DOHH2 (cell line): ENCODE data around the gene IGF1R.
A peak's percentile ranks its signal among the peaks of the same experiment; 100 is the strongest.

ENCODE experiments used
- H3F3A ChIP-seq: fragments of 200-600 bp; sonication (generic), shearing (Covaris generic); 2 replicates; pipeline ENCODE4 v1.6.0; 2016; ENCODE audit warnings: antibody characterized with exemption, mild to moderate bottlenecking; ENCODE audit not compliant: control insufficient read depth, insufficient read depth
- H3K27ac ChIP-seq: fragments of 200-600 bp; sonication (generic); 2 replicates; pipeline ENCODE4 v1.5.1; 2014; ENCODE audit warnings: low read depth, mild to moderate bottlenecking, low read length, moderate library complexity
- H3K27me3 ChIP-seq: fragments of 200-600 bp; sonication (generic); 2 replicates; pipeline ENCODE4 v1.6.1; 2014; ENCODE audit warnings: mild to moderate bottlenecking, low read length, mixed read lengths; ENCODE audit not compliant: control insufficient read depth
- H3K36me3 ChIP-seq: fragments of 200-600 bp; sonication (generic); 2 replicates; pipeline ENCODE4 v1.6.1; 2014; ENCODE audit warnings: mild to moderate bottlenecking, low read length, moderate library complexity, mixed read lengths; ENCODE audit not compliant: control insufficient read depth
- H3K4me1 ChIP-seq: fragments of 200-600 bp; sonication (generic); 2 replicates; pipeline ENCODE4 v1.6.1; 2014; ENCODE audit warnings: mild to moderate bottlenecking, low read length, mixed read lengths; ENCODE audit not compliant: control insufficient read depth
- H3K4me2 ChIP-seq: fragments of 200-600 bp; sonication (generic); 2 replicates; pipeline ENCODE4 v1.6.0; 2014; ENCODE audit warnings: mild to moderate bottlenecking, low read length, moderate library complexity
- H3K4me3 ChIP-seq: fragments of 200-600 bp; sonication (generic); 2 replicates; pipeline ENCODE4 v1.5.1; 2014; ENCODE audit warnings: mild to moderate bottlenecking, low read length, mixed read lengths
- H3K79me2 ChIP-seq: fragments of 200-600 bp; sonication (generic); 2 replicates; pipeline ENCODE4 v1.6.1; 2014; ENCODE audit warnings: mild to moderate bottlenecking, low read length, mixed read lengths; ENCODE audit not compliant: control insufficient read depth
- H3K9me2 ChIP-seq: fragments of 200-600 bp; sonication (generic); replicated peaks from 2 replicates; pipeline ENCODE4 v1.6.1; 2014; ENCODE audit warnings: mild to moderate bottlenecking, low read length, mixed read lengths; ENCODE audit not compliant: control insufficient read depth
- H3K9me3 ChIP-seq: fragments of 200-600 bp; sonication (generic); 2 replicates; pipeline ENCODE4 v1.6.1; 2014; ENCODE audit warnings: antibody characterized with exemption, low read length, mixed read lengths; ENCODE audit not compliant: control insufficient read depth, insufficient read depth
- H4K20me1 ChIP-seq: fragments of 200-600 bp; sonication (generic); 2 replicates; pipeline ENCODE4 v1.6.0; 2014; ENCODE audit warnings: low read depth, mild to moderate bottlenecking, antibody characterized with exemption, low read length, moderate library complexity; ENCODE audit not compliant: control insufficient read depth, insufficient read depth
- EZH2phosphoT487 ChIP-seq: fragments of 200-600 bp; sonication (generic); IDR thresholded peaks from 2 replicates; pipeline ENCODE4 v1.6.1; 2017; ENCODE audit warnings: borderline replicate concordance, mild to moderate bottlenecking, antibody characterized with exemption, low read length, moderate library complexity, mixed read lengths
- TF ChIP-seq, protein P1 (sequence below): fragments of 200-600 bp; sonication (generic); IDR thresholded peaks from one replicate; pipeline ENCODE4 v1.5.1; 2014; ENCODE audit warnings: antibody characterized with exemption, mild to moderate bottlenecking, low read depth, low read length; ENCODE audit not compliant: poor library complexity, severe bottlenecking

The IGF1R gene

DNA sequence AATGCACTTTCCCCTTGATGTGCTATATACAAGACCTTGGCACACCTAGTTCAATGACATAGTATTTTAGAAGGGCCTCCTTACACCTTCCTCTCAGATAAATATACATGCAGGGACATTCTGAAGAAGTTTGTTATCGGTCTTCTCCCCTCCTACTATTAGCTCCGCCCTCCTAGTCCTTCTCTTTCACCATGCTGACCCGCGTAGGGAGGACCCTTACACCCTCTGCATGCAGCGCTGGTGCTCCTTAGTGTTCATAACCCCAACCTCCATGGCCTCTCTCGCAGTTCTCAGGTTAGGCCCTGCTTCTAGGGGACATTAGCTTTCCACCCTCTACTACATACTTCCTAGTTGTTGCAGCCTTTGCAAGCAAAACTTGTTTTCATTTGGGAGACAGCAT, 212.8 kb downstream of the IGF1R start:
- Histone ChIP-seq H4K20me1 (peaks cover 4% of the 10 kb centered on the region), H3K4me2 (no peak overlapping the region), H3F3A (peaks cover 6% of the 10 kb centered on the region; the same call in 1 of the 2 replicates), H3K9me2 (no peaks in the 10 kb centered on the region), H3K27ac (no peak overlapping the region), H3K4me1 (peaks cover 19% of the 10 kb centered on the region), H3K9me3 (no peaks in the 10 kb centered on the region), H3K27me3 (peaks cover 2% of the 10 kb centered on the region; the same call in 1 of the 2 replicates), H3K36me3 (no peaks in the 10 kb centered on the region), H3K4me3 (no peak overlapping the region), H3K79me2 (no peaks in the 10 kb centered on the region; the same call in 1 of the 2 replicates)
- TF ChIP-seq, protein P1, sequence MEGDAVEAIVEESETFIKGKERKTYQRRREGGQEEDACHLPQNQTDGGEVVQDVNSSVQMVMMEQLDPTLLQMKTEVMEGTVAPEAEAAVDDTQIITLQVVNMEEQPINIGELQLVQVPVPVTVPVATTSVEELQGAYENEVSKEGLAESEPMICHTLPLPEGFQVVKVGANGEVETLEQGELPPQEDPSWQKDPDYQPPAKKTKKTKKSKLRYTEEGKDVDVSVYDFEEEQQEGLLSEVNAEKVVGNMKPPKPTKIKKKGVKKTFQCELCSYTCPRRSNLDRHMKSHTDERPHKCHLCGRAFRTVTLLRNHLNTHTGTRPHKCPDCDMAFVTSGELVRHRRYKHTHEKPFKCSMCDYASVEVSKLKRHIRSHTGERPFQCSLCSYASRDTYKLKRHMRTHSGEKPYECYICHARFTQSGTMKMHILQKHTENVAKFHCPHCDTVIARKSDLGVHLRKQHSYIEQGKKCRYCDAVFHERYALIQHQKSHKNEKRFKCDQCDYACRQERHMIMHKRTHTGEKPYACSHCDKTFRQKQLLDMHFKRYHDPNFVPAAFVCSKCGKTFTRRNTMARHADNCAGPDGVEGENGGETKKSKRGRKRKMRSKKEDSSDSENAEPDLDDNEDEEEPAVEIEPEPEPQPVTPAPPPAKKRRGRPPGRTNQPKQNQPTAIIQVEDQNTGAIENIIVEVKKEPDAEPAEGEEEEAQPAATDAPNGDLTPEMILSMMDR: no peak
- no peak for TF ChIP-seq EZH2phosphoT487

DNA sequence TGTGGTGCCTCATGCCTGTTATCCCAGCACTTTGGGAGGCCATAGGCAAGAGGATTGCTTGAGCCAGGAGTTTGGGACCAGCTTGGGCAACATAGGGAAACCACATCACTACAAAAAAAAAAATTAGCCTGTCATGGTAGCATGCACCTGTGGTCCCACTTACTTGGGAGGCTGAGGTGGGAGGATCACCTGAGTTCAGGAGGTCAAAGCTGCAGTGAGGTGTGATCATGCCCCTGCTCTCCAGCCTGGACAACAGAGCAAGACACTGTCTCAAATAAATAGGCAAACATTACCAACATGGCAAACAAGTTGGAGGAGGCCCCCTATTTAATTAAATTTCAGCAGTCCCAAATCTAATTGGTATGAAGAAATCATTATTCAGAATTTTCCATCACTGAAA, 215.6 kb downstream of the IGF1R start:
- H3K36me3 ChIP-seq: no peaks in the 10 kb centered on the region
- H3K4me2 ChIP-seq: no peak overlapping the region
- peaks cover 17% of the 10 kb centered on the region for H3K4me1 ChIP-seq
- H3K27me3 ChIP-seq: no peaks in the 10 kb centered on the region; the same call in 1 of the 2 replicates
- no peak overlapping the region for H3K27ac ChIP-seq
- peaks cover 6% of the 10 kb centered on the region; the same call in 1 of the 2 replicates for H3F3A ChIP-seq
- H3K9me2 ChIP-seq: no peaks in the 10 kb centered on the region
- peaks cover 4% of the 10 kb centered on the region for H4K20me1 ChIP-seq
- no peaks in the 10 kb centered on the region for H3K9me3 ChIP-seq
- no peak for TF ChIP-seq EZH2phosphoT487
- TF ChIP-seq, protein P1: no peak
- no peaks in the 10 kb centered on the region; the same call in 1 of the 2 replicates for H3K79me2 ChIP-seq
- no peak overlapping the region for H3K4me3 ChIP-seq

DNA sequence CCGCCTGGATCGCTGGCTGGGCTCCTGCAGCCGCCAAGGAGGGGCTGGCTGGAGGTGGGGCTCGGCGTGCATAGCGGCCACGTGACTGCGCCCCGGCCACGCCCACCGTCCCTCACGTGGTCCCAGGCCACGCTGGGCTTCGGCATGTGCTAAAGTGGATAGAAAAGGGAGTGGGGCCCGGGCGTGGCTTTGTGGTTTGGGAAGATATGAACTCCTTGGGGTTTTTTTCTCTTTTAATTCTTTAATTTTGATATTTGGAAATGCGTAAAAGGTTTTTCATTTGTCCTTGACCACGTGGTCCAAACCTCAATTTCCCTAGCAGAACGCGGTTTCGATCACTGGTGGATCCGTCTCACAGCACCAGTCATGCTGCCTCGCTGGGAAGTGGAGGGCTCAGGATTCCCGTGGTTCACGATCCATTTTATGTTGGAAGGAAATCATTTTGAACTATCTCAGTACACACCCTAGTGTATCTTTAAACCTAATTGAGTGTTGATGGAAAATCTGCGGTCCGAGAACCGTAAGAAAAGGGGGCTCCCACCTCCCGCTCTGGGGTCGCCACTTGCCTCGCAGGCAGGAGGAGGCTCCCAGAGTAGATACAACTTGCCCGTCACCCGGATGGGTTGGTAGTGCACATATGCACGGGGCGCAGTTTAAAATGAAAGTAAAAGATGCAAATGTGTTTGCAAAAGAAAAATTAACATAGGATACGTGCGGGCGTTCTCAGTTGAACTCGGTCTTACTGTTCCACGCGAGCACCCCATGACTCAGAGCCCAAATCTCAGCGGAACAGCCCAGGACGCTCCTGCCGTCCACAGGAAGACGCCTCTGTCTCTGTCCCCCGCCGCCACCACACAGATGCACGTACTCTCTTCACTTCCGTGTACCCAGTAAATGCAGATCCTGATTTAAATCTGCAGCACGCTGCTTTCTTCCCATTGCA, 217.3 kb downstream of the IGF1R start:
- Histone ChIP-seq H3K9me3 (no peaks in the 10 kb centered on the region), H3K27ac (peak overlapping the region; percentile 34), H3F3A (peaks cover 3% of the 10 kb centered on the region; the same call in 1 of the 2 replicates), H3K36me3 (no peaks in the 10 kb centered on the region), H3K4me2 (peak overlapping the region; percentile 78), H3K79me2 (no peaks in the 10 kb centered on the region; the same call in 1 of the 2 replicates), H3K4me3 (peak overlapping the region; percentile 66), H3K27me3 (no peaks in the 10 kb centered on the region; the same call in 1 of the 2 replicates), H3K4me1 (peaks cover 17% of the 10 kb centered on the region), H4K20me1 (peaks cover 4% of the 10 kb centered on the region; the same call in 1 of the 2 replicates), H3K9me2 (no peaks in the 10 kb centered on the region)
- no peak for TF ChIP-seq EZH2phosphoT487
- TF ChIP-seq, protein P1: no peak
